ENCODE data around the gene PDGFA.

Gene PDGFA

DNA sequence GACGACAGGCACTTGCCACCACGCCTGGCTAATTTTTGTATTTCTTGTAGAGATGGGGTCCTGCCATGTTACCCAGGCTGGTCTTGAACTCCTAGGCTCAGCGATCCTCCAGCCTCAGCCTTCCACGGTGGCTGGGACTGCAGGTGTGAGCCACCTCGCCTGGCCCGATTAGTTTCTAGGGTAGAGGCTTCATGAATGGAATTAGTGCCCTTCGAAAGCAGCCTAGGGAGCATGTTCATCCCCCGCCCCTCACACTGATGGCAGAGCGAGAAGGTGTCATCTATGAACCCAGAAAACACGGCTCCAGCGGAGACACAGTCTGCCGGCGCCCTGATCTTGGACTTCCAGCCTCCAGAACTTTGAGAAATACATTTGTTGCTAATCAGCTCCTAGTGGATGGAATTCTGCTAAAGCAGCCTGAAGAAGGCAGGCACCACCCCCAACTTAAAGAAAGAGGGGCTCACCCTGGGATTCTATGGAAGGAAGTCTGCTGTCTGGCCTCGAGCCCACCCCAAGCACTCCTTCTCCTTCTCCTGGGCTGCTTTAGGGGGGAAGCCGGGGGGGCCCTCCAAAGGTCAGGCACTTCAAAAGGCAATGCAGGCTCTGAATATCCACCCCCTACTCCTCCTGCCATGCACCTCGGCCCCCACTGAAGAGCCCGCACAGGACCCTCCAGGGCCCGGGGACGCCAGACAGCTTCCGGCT is 10.1 kb downstream of the PDGFA start:
- H3K4me1 ChIP-seq (ENCODE audit: control insufficient read depth, insufficient read depth, low read length), result peaks cover 52% of the 10 kb centered on the region
- no peaks in the 10 kb centered on the region for H3K36me3 ChIP-seq (ENCODE audit: control insufficient read depth, insufficient read depth, low read length)

DNA sequence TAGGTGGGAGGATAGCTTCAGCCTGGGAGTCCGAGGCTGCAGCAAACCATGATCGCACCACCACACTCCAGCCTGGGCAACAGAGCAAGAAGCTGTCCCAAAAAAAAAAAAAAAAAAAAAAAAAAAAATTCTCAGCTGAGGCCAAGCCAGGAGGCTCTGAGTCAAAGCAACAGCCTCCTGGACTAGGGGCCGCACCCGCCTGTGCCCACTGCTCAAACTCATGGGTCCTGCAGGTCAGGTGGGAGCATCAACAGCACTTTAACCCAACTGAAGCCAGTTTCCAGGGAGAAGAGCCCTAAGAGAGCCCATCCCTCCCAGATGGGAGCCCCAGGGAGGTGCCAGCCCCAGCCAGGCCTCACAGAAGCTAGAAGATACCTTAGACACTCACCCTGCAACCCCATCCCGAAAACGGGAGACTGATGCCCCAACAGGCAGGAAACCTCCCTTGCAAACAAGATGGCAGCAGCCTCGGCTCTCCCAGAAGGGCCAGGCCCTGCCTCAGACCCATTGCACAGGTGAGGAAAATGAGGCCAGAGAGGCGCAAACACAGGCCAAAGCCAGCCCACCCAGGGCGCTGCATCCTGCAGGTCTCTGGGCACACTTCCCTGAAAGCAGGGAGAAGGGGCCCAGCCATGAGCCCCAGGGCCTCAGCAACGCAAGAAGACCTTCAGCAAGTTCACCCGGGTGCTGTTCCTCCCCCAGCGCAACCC is 11.0 kb downstream of the PDGFA start:
- Histone ChIP-seq H3K9ac (ENCODE audit: low read length) (no peak overlapping the region), H3K27me3 (ENCODE audit: control insufficient read depth, insufficient read depth, low read length) (no peaks in the 10 kb centered on the region), H3K9me3 (ENCODE audit: control insufficient read depth, low read length) (no peaks in the 10 kb centered on the region), H3K36me3 (ENCODE audit: control insufficient read depth, insufficient read depth, low read length) (no peaks in the 10 kb centered on the region), H3K4me1 (ENCODE audit: control insufficient read depth, insufficient read depth, low read length) (peaks cover 56% of the 10 kb centered on the region), H3K4me3 (ENCODE audit: low read length) (no peak overlapping the region)

More for the DNA sequence above, 10.1 kb downstream of the PDGFA start:
- no peaks in the 10 kb centered on the region for H3K9me3 ChIP-seq (ENCODE audit: control insufficient read depth, low read length)
- no peaks in the 10 kb centered on the region for H3K27me3 ChIP-seq (ENCODE audit: control insufficient read depth, insufficient read depth, low read length)
- H3K9ac ChIP-seq (ENCODE audit: low read length), result no peak overlapping the region
- no peak overlapping the region for H3K4me3 ChIP-seq (ENCODE audit: low read length)

DNA sequence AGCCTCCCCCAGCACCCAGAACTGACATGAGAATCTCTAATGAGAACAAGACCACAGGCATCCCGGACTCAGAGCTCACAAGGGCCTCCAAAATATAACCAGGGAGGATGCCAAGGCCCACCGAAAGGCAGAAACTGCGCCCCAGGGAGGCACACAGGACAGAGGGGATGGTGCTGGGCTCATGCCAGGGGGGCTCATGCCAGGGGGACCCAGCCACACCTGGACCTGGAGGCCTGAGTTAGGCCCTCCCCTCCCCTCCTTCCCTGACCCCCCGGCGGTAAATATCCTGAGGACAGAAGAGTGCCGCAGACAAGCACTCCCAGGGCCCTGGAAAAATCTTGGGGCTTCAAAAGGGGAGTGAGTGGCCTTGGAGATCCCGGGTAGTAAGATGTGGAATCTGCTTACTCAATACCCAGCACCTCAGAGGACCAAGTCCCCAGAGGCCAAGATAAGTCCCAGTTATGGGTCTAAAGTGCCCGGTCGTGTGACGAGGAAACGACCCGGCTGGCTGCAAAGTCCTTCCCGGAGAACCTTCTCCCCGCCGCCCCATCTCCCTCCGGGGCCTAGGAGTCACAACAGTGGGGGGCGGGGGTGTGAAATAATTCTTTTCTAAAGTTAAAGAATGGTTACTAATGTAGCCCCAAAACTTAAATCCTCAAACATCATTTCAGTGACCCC is 11.9 kb downstream of the PDGFA start:
- H3K36me3 ChIP-seq (ENCODE audit: control insufficient read depth, insufficient read depth, low read length), result no peaks in the 10 kb centered on the region
- H3K9ac ChIP-seq (ENCODE audit: low read length), result no peak overlapping the region
- H3K27me3 ChIP-seq (ENCODE audit: control insufficient read depth, insufficient read depth, low read length), result no peaks in the 10 kb centered on the region
- no peak overlapping the region for H3K4me3 ChIP-seq (ENCODE audit: low read length)
- H3K4me1 ChIP-seq (ENCODE audit: control insufficient read depth, insufficient read depth, low read length), result peaks cover 56% of the 10 kb centered on the region
- H3K9me3 ChIP-seq (ENCODE audit: control insufficient read depth, low read length), result no peaks in the 10 kb centered on the region

DNA sequence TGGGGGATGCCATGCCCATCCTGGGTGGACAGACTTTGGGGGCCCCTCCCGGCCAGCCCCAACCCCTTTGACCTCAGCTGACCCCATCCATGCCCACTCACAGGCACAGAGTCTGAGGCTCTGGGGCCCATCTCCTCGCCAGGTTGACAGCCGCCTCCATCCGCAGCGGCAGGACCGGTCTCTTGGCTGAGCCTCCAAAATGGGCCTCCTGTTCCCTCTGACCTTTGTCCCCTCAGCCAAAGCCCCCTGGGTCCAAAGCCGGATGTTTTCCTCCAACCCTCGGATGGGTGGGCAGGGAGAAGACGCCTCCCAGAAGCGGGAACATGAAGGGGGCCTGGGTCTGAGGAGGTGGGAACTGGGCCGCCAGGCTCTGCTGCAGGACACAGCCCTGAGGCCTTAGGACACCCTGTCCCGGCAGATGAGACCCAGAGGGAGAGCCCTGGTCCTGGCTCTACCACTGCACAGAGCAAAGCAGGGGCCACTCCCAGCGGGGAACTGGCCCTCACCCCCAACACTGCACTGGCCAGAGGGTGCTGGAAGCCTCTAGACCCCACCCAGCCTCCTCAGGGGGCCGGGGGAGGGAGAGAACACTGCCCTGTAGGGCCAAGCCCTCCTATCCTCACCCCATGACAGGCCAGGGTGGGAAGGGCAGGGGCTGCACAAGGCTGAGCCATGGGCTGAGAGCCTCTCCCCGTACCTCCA is 12.6 kb downstream of the PDGFA start:
- Histone ChIP-seq H3K4me1 (ENCODE audit: control insufficient read depth, insufficient read depth, low read length) (peaks cover 56% of the 10 kb centered on the region), H3K27me3 (ENCODE audit: control insufficient read depth, insufficient read depth, low read length) (no peaks in the 10 kb centered on the region), H3K36me3 (ENCODE audit: control insufficient read depth, insufficient read depth, low read length) (no peaks in the 10 kb centered on the region), H3K9me3 (ENCODE audit: control insufficient read depth, low read length) (no peaks in the 10 kb centered on the region), H3K9ac (ENCODE audit: low read length) (no peak overlapping the region), H3K4me3 (ENCODE audit: low read length) (no peak overlapping the region)

DNA sequence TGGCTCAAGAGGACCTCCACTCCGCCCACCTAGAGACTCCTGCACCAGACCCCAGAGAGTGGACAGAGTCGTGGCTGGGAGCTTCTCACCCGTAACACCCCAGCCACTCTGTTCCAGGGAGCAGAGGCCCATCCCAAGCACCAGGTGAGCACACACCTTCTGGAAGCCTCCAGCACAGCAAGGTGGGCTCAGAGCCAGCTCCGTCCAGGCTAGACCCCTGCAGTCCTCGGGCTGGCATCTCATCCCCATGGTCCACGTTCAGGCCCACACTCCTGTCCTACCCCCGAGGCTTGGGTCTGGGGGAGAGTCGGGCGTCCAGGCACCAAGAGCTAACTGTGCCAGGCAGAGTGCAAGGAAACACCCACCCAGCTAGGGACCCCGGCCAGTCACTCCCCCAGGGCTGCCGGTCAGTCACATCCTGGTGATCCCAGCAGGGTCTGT is 13.2 kb downstream of the PDGFA start:
- Histone ChIP-seq H3K4me3 (ENCODE audit: low read length) (no peak overlapping the region), H3K9me3 (ENCODE audit: control insufficient read depth, low read length) (no peaks in the 10 kb centered on the region), H3K27me3 (ENCODE audit: control insufficient read depth, insufficient read depth, low read length) (no peaks in the 10 kb centered on the region), H3K4me1 (ENCODE audit: control insufficient read depth, insufficient read depth, low read length) (peaks cover 56% of the 10 kb centered on the region), H3K36me3 (ENCODE audit: control insufficient read depth, insufficient read depth, low read length) (no peaks in the 10 kb centered on the region), H3K9ac (ENCODE audit: low read length) (no peak overlapping the region)

DNA sequence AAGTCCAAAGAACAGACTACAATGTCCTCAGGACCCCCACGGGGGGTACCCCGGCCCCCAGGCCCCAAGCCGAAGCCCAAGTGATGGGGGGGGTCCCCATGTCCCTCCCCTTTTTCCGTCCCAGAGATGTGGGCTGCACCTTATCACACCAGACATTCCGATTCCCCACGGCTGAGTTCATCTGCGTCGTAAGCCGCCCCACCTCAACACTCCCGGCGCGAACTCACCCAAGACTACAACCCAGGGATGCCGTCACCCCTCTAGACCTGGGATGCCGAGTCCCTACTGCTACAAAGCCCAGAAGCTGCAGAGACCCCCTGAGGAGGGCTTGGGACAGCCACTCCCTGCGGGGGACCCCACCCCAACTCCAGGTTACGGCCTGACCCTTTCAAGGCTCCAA is 14.5 kb downstream of the PDGFA start:
- Histone ChIP-seq H3K4me3 (ENCODE audit: low read length) (no peak overlapping the region), H3K27me3 (ENCODE audit: control insufficient read depth, insufficient read depth, low read length) (no peaks in the 10 kb centered on the region), H3K9ac (ENCODE audit: low read length) (peak overlapping the region; percentile 73), H3K9me3 (ENCODE audit: control insufficient read depth, low read length) (no peaks in the 10 kb centered on the region), H3K4me1 (ENCODE audit: control insufficient read depth, insufficient read depth, low read length) (peaks cover 57% of the 10 kb centered on the region), H3K36me3 (ENCODE audit: control insufficient read depth, insufficient read depth, low read length) (no peaks in the 10 kb centered on the region)

DNA sequence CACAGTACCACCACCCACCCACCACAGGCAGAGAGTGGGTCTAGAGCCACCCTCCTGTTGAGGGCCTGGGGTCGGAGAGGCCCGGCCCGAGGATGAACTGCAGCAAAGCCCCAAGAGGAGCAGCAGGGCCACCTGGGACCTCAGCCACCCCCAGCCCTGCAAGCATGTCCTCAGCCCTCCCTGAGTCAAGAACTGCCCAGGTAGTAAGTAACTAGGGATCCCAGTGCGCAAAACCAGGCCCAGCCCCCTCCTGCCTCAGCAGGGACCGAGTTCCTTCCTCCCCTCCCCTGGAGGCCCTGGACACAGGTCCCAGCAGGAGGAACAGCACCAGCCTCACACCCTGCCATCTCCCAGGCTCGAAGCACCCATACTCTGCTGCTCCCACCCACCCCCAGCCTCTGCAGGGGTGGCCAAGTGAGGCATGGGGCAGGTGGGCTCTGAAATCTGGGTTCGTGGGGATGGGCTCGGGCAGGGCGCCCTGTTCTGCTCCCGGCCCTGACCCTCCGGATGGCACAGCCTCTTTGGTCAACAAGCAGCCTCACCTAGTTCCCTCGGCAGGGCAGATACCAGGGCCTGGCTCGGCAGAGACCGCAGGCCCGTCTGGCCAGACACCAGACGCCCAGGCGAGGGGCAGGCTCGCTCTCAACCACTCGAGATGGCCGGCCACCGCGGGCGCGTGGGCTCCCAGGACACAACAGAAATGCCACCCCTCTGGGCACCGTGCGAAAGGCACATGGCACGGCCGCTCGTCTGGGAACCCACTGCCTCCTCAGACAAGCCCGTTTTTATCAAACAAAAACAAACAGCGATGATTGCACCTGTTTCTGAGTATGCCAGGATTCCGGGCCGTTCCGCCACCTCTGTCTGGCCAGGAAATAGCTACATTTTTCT is 15.2 kb downstream of the PDGFA start:
- Histone ChIP-seq H3K36me3 (ENCODE audit: control insufficient read depth, insufficient read depth, low read length) (no peaks in the 10 kb centered on the region), H3K9ac (ENCODE audit: low read length) (peak overlapping the region; percentile 73), H3K9me3 (ENCODE audit: control insufficient read depth, low read length) (no peaks in the 10 kb centered on the region), H3K4me3 (ENCODE audit: low read length) (no peak overlapping the region), H3K27me3 (ENCODE audit: control insufficient read depth, insufficient read depth, low read length) (no peaks in the 10 kb centered on the region), H3K4me1 (ENCODE audit: control insufficient read depth, insufficient read depth, low read length) (peaks cover 57% of the 10 kb centered on the region)

DNA sequence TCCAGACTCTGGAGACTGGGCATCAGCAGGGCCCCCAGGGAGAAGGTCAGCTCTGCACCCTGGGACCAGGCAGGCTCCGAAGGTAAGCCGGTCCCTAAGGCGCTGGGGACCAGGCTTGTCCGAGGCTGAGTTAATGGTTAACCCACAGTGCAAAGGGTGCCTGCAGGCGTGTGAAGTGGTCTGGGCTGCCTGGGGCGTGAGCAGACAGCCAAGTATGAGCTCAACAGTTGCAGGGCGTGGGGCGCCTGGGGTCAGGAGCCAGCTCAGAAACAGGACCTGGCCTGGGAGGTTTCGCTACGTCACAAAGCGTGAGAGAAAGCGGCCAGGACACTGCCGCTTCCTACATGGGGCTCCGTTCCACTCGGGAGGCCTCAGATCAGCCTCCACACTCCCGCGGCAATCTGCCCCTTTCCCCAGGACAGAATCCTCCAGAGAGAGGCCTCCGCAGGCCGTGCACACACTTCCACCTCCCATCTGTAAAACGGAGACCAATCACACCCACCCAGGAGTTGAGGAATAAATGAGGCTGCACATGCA is 16.0 kb downstream of the PDGFA start:
- H3K4me3 ChIP-seq (ENCODE audit: low read length), result no peak overlapping the region
- peaks cover 63% of the 10 kb centered on the region for H3K4me1 ChIP-seq (ENCODE audit: control insufficient read depth, insufficient read depth, low read length)
- H3K9ac ChIP-seq (ENCODE audit: low read length), result peak overlapping the region; percentile 73
- no peaks in the 10 kb centered on the region for H3K27me3 ChIP-seq (ENCODE audit: control insufficient read depth, insufficient read depth, low read length)
- H3K9me3 ChIP-seq (ENCODE audit: control insufficient read depth, low read length), result no peaks in the 10 kb centered on the region
- H3K36me3 ChIP-seq (ENCODE audit: control insufficient read depth, insufficient read depth, low read length), result no peaks in the 10 kb centered on the region

DNA sequence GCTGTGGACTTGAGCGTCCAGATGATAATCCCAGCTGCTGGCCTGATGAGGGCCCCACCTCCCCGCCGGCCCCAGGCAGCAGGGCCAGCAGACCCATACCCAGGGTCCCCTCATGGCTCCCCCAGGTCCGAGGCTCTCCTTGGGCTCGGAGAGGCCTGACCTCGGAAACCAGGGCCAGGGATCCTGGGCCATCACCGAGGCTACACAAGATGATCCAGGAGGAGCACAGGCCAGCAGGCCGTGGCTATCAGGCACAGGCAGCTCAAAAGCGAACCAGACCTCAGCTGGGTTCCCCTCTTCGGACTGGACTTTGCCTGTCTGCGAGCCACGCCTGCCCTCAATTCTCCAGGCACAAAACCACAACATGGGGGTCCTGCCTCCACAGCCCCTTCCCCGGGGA is 17.4 kb downstream of the PDGFA start:
- H3K4me3 ChIP-seq (ENCODE audit: low read length), result peak overlapping the region; percentile 35
- peak overlapping the region; percentile 64 for H3K9ac ChIP-seq (ENCODE audit: low read length)
- peaks cover 63% of the 10 kb centered on the region for H3K4me1 ChIP-seq (ENCODE audit: control insufficient read depth, insufficient read depth, low read length)
- no peaks in the 10 kb centered on the region for H3K36me3 ChIP-seq (ENCODE audit: control insufficient read depth, insufficient read depth, low read length)
- H3K27me3 ChIP-seq (ENCODE audit: control insufficient read depth, insufficient read depth, low read length), result no peaks in the 10 kb centered on the region
- H3K9me3 ChIP-seq (ENCODE audit: control insufficient read depth, low read length), result no peaks in the 10 kb centered on the region

DNA sequence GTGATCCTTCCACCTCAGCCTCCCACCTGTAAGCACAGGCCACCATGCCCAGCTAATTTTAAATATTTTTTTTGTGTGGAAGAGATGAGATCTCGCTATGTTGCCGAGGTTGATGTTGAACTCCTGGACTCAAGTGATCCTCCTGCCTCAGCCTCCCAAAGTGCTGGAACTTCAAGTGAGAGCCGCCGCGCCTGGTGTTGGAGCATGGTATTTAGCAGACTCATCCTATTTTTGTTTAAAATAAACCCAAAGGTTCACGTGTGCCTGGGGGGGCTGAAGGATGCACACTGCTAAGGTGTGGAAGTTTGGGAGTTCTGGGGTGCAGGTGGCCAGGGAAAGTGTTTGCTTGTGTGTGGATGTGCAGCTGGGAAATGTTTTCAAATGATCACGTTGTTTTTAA is 18.1 kb downstream of the PDGFA start:
- Histone ChIP-seq H3K4me1 (ENCODE audit: control insufficient read depth, insufficient read depth, low read length) (peaks cover 60% of the 10 kb centered on the region), H3K9ac (ENCODE audit: low read length) (no peak overlapping the region), H3K4me3 (ENCODE audit: low read length) (no peak overlapping the region), H3K36me3 (ENCODE audit: control insufficient read depth, insufficient read depth, low read length) (no peaks in the 10 kb centered on the region), H3K27me3 (ENCODE audit: control insufficient read depth, insufficient read depth, low read length) (no peaks in the 10 kb centered on the region), H3K9me3 (ENCODE audit: control insufficient read depth, low read length) (no peaks in the 10 kb centered on the region)

All from mucosa of stomach (tissue), 1 donor.